GM21529 (cell line): Measurements from ENCODE around the gene ZNF534.
"Not testable (repeated sequence)": the region's sequence is repeated elsewhere in the genome, so short reads cannot be mapped to it uniquely, and the experiment has no call there.

Experiments used
- ATAC-seq: cut with Tn5 transposase; IDR thresholded peaks from one replicate; pipeline ENCODE4 v1.9.1; 2021; ENCODE audit not compliant: unreplicated experiment

ZNF534 gene

GRCh38 chr19:52494518-52494917, 65.6 kb downstream of the ZNF534 start:
- ATAC-seq = no peak

GRCh38 chr19:52498571-52498970, 69.6 kb downstream of the ZNF534 start:
- ATAC-seq = no peak

- not testable (repeated sequence) for ATAC-seq
These were observed 71.5 kb downstream of the ZNF534 start for GRCh38 chr19:52500474-52500873.

GRCh38 chr19:52500991-52501390, 72.0 kb downstream of the ZNF534 start:
- ATAC-seq = not testable (repeated sequence)
